H9 (cell line): Measurements from ENCODE around the gene KIRREL3. TPM values are rescaled to one million over a fixed set of nuclear protein-coding genes. Genes with fewer than 3 reads are reported as not detected.

Experiments
- DNase-seq: peaks from one replicate; pipeline ENCODE4 v3.0.0-alpha.2; 2017
- H2AFZ ChIP-seq: one replicate; pipeline ENCODE4 v1.6.1; 2013; ENCODE audit warnings: mild to moderate bottlenecking, low read length, control low read depth, moderate library complexity
- H2AK5ac ChIP-seq: 2 replicates; pipeline ENCODE4 v1.6.1; 2013; ENCODE audit warnings: low read length, control low read depth, mixed read lengths; ENCODE audit not compliant: insufficient read length
- H2BK120ac ChIP-seq: one replicate; pipeline ENCODE4 v1.6.1; 2013; ENCODE audit warnings: low read depth, mild to moderate bottlenecking, low read length, control low read depth, inconsistent platforms; ENCODE audit not compliant: poor library complexity, severe bottlenecking
- H2BK12ac ChIP-seq: 2 replicates; pipeline ENCODE4 v1.6.1; 2013; ENCODE audit warnings: low read length, control low read depth, mixed read lengths, low read depth; ENCODE audit not compliant: insufficient read length
- H2BK15ac ChIP-seq: 2 replicates; pipeline ENCODE4 v1.6.1; 2013; ENCODE audit warnings: low read depth, low read length, control low read depth
- H2BK20ac ChIP-seq: one replicate; pipeline ENCODE4 v1.6.1; 2013; ENCODE audit warnings: low read depth, mild to moderate bottlenecking, low read length, control low read depth, inconsistent platforms; ENCODE audit not compliant: poor library complexity, severe bottlenecking
- H2BK5ac ChIP-seq: 2 replicates; pipeline ENCODE4 v1.6.1; 2013; ENCODE audit warnings: low read length, control low read depth, mixed read lengths; ENCODE audit not compliant: insufficient read length
- H3K14ac ChIP-seq: 2 replicates; pipeline ENCODE4 v1.6.1; 2013; ENCODE audit warnings: low read length, control low read depth; ENCODE audit not compliant: insufficient read depth
- H3K18ac ChIP-seq: 2 replicates; pipeline ENCODE4 v1.6.1; 2013; ENCODE audit warnings: low read depth, mild to moderate bottlenecking, mixed read lengths, low read length, control low read depth; ENCODE audit not compliant: insufficient read length
- H3K23ac ChIP-seq: 2 replicates; pipeline ENCODE4 v1.6.1; 2013; ENCODE audit warnings: low read length, control low read depth, mixed read lengths, low read depth; ENCODE audit not compliant: insufficient read length
- H3K23me2 ChIP-seq: 2 replicates; pipeline ENCODE4 v1.6.1; 2013; ENCODE audit warnings: low read depth, mild to moderate bottlenecking, mixed read lengths, low read length, control low read depth; ENCODE audit not compliant: insufficient read length, poor library complexity, severe bottlenecking
- H3K27ac ChIP-seq: 2 replicates; pipeline ENCODE4 v1.5.1; 2013; ENCODE audit warnings: low read length, control low read depth, mixed read lengths, low read depth; ENCODE audit not compliant: insufficient read length
- H3K27me3 ChIP-seq: 2 replicates; pipeline ENCODE4 v1.6.1; 2013; ENCODE audit warnings: low read length, control low read depth, inconsistent platforms; ENCODE audit not compliant: insufficient read depth
- H3K4ac ChIP-seq: 2 replicates; pipeline ENCODE4 v1.6.1; 2013; ENCODE audit warnings: low read depth, mild to moderate bottlenecking, control low read depth, inconsistent platforms, low read length, moderate library complexity
- H3K4me1 ChIP-seq: 2 replicates; pipeline ENCODE4 v1.6.1; 2013; ENCODE audit warnings: low read length, control low read depth, inconsistent platforms; ENCODE audit not compliant: insufficient read depth
- H3K4me2 ChIP-seq: 2 replicates; pipeline ENCODE4 v1.6.1; 2013; ENCODE audit warnings: low read length, control low read depth, mixed read lengths; ENCODE audit not compliant: insufficient read length, insufficient read depth
- H3K56ac ChIP-seq: 2 replicates; pipeline ENCODE4 v1.6.1; 2013; ENCODE audit warnings: low read depth, mild to moderate bottlenecking, mixed read lengths, low read length, control low read depth; ENCODE audit not compliant: insufficient read length
- H3K79me1 ChIP-seq: 2 replicates; pipeline ENCODE4 v1.6.1; 2013; ENCODE audit warnings: low read depth, mild to moderate bottlenecking, moderate library complexity, low read length, control low read depth, inconsistent platforms; ENCODE audit not compliant: insufficient read depth, poor library complexity, severe bottlenecking
- H3K79me2 ChIP-seq: 2 replicates; pipeline ENCODE4 v1.6.1; 2013; ENCODE audit warnings: low read length, control low read depth, inconsistent platforms; ENCODE audit not compliant: insufficient read depth
- H3K9ac ChIP-seq: 2 replicates; pipeline ENCODE4 v1.6.1; 2013; ENCODE audit warnings: low read length, control low read depth, mixed read lengths; ENCODE audit not compliant: insufficient read length; ENCODE audit errors: extremely low read depth
- H3K9me3 ChIP-seq: one replicate; pipeline ENCODE4 v1.6.1; 2013; ENCODE audit warnings: low read depth, low read length, inconsistent platforms; ENCODE audit not compliant: control insufficient read depth
- H3T11ph ChIP-seq: one replicate; pipeline ENCODE4 v1.6.1; 2013; ENCODE audit warnings: mild to moderate bottlenecking, low read length, control low read depth, inconsistent platforms
- H4K20me1 ChIP-seq: one replicate; pipeline ENCODE4 v1.6.1; 2013; ENCODE audit not compliant: control insufficient read depth, insufficient read length, insufficient read depth
- H4K5ac ChIP-seq: 2 replicates; pipeline ENCODE4 v1.6.1; 2013; ENCODE audit warnings: low read depth, mild to moderate bottlenecking, mixed read lengths, low read length, control low read depth; ENCODE audit not compliant: insufficient read length
- H4K8ac ChIP-seq: replicated peaks from 2 replicates; pipeline ENCODE4 v1.6.1; 2013; ENCODE audit warnings: low read length, control low read depth, mixed read lengths, low read depth; ENCODE audit not compliant: insufficient read length
- H4K91ac ChIP-seq: 2 replicates; pipeline ENCODE4 v1.6.1; 2013; ENCODE audit warnings: low read depth, mild to moderate bottlenecking, moderate library complexity, mixed read lengths, low read length, control low read depth; ENCODE audit not compliant: insufficient read length
- H3K27ac Mint-ChIP-seq, 3 experiments: 2 replicates in 2 of 3; 3 replicates in 1 of 3; pipeline ENCODE4 v1.8.0; 2020 to 2021; ENCODE audit warnings: mixed read lengths in 3 of 3, mild to moderate bottlenecking in 1 of 3, moderate library complexity in 1 of 3
- H3K27me3 Mint-ChIP-seq: 2 replicates; pipeline ENCODE4 v1.8.0; 2021; ENCODE audit warnings: low read depth, mild to moderate bottlenecking, moderate library complexity, mixed read lengths
- H3K36me3 Mint-ChIP-seq, 3 experiments: 2 replicates in 2 of 3; 3 replicates in 1 of 3; pipeline ENCODE4 v1.8.0; 2020 to 2021; ENCODE audit warnings: low read depth in 3 of 3, mixed read lengths in 3 of 3; ENCODE audit not compliant: insufficient read depth in 1 of 3
- H3K4me1 Mint-ChIP-seq, 2 experiments: 2 replicates each; pipeline ENCODE4 v1.8.0; 2020; ENCODE audit warnings: mixed read lengths in 2 of 2
- H3K4me3 Mint-ChIP-seq, 2 experiments: 2 replicates in 1 of 2; 3 replicates in 1 of 2; pipeline ENCODE4 v1.8.0; 2020 to 2021; ENCODE audit warnings: mild to moderate bottlenecking in 2 of 2, mixed read lengths in 2 of 2, moderate library complexity in 1 of 2
- H3K9me3 Mint-ChIP-seq, 2 experiments: 2 replicates in 1 of 2; 3 replicates in 1 of 2; pipeline ENCODE4 v1.8.0; 2020; ENCODE audit warnings: mild to moderate bottlenecking in 2 of 2, mixed read lengths in 2 of 2, moderate library complexity in 1 of 2
- whole genome bisulfite sequencing: extraction: QIAGEN DNeasy Blood & Tissue Kit; methylation state at CpG from one replicate; pipeline ENCODE4 v1.1.7; 2013; ENCODE audit warnings: missing lambda C conversion rate, low lambda C conversion rate, mixed read lengths; ENCODE audit not compliant: insufficient read length; ENCODE audit errors: extremely low coverage; 5-methylcytosine and 5-hydroxymethylcytosine counted together
- total RNA-seq: library from RNA; stranded (reverse); gene quantifications from 2 replicates; pipeline ENCODE4 v1.2.1, GENCODE V29; 2021
- TF ChIP-seq, protein P1 (sequence below): fragments of 200-600 bp; sonication (generic); conservative IDR thresholded peaks from 3 replicates; pipeline ENCODE4 v1.8.0; 2021; ENCODE audit warnings: antibody characterized with exemption, mild to moderate bottlenecking

The KIRREL3 gene
- total RNA-seq, 1 experiment from 2014 or later, result 0.17 TPM

DNA sequence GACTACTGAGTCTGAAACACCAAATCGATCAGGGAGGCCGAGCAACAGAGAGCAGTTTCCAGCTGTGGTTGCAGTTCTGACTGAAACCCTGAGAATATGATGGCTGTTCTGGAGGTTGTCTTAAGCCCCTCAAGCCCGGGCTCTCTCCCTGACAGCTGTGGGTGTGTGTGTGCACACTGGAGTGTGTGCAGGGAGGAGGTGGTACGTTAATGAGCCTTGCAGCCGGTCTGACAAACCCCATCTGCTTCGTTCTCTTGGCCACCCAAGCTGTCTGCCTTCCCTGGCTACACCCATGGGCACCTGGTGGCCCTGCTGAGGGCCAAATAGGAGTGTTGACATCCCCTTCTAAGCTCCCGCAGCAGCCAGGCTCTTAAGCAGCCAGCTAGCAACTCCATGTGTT lies 189.8 kb downstream of the KIRREL3 start:
- peaks cover 0 to 3% of the 10 kb centered on the region in 2 experiments; a peak in 1 of 5 replicates for H3K9me3 Mint-ChIP-seq
- H3K4me3 Mint-ChIP-seq, result no peak overlapping the region
- H3K36me3 Mint-ChIP-seq, result no peaks in the 10 kb centered on the region; a peak in 1 of 7 replicates
- WGBS, result no CpG with 5 or more reads among the region's 7 CpGs
- peaks cover 12 to 25% of the 10 kb centered on the region in 2 experiments for H3K4me1 Mint-ChIP-seq
- no peaks in the 10 kb centered on the region for H3K23me2 ChIP-seq
- H3K27ac Mint-ChIP-seq, result no peak overlapping the region
- H3K27ac ChIP-seq, result no peak overlapping the region
- no peak overlapping the region for H2BK20ac ChIP-seq
- no peak overlapping the region for H3K14ac ChIP-seq
- H3K4ac ChIP-seq, result no peak overlapping the region
- H3T11ph ChIP-seq, result no peak overlapping the region
- no peak overlapping the region for H3K56ac ChIP-seq
- no peak overlapping the region for H2BK15ac ChIP-seq
- no peaks in the 10 kb centered on the region for H4K20me1 ChIP-seq
- H4K91ac ChIP-seq, result no peak overlapping the region
- H4K5ac ChIP-seq, result no peak overlapping the region
- no peak overlapping the region for H2BK12ac ChIP-seq
- no peak overlapping the region for H2AK5ac ChIP-seq
- no peak overlapping the region for H2BK5ac ChIP-seq
- no peak overlapping the region for H2BK120ac ChIP-seq
- H3K18ac ChIP-seq, result no peak overlapping the region
- no peak for DNase-seq
- no peak overlapping the region for H4K8ac ChIP-seq
- H3K23ac ChIP-seq, result no peak overlapping the region
- no peaks in the 10 kb centered on the region; the same call in 1 of the 2 replicates for H3K4me1 ChIP-seq
- no peaks in the 10 kb centered on the region for H3K27me3 ChIP-seq
- H3K79me1 ChIP-seq, result no peaks in the 10 kb centered on the region
- H3K9me3 ChIP-seq, result no peaks in the 10 kb centered on the region
- TF ChIP-seq, protein P1, sequence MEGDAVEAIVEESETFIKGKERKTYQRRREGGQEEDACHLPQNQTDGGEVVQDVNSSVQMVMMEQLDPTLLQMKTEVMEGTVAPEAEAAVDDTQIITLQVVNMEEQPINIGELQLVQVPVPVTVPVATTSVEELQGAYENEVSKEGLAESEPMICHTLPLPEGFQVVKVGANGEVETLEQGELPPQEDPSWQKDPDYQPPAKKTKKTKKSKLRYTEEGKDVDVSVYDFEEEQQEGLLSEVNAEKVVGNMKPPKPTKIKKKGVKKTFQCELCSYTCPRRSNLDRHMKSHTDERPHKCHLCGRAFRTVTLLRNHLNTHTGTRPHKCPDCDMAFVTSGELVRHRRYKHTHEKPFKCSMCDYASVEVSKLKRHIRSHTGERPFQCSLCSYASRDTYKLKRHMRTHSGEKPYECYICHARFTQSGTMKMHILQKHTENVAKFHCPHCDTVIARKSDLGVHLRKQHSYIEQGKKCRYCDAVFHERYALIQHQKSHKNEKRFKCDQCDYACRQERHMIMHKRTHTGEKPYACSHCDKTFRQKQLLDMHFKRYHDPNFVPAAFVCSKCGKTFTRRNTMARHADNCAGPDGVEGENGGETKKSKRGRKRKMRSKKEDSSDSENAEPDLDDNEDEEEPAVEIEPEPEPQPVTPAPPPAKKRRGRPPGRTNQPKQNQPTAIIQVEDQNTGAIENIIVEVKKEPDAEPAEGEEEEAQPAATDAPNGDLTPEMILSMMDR, result no peak
- peaks cover 37% of the 10 kb centered on the region for H3K27me3 Mint-ChIP-seq
- H2AFZ ChIP-seq, result no peak overlapping the region
- H3K4me2 ChIP-seq, result no peak overlapping the region
- H3K9ac ChIP-seq, result no peak overlapping the region
- H3K79me2 ChIP-seq, result no peaks in the 10 kb centered on the region
